ENCODE measurements around the gene PLXNC1. TPM values are rescaled to one million over a fixed set of nuclear protein-coding genes. Genes with fewer than 3 reads are reported as not detected.

The PLXNC1 gene
- total RNA-seq, 2 donors from 2014 or later = 8.5 to 9.2 TPM

DNA sequence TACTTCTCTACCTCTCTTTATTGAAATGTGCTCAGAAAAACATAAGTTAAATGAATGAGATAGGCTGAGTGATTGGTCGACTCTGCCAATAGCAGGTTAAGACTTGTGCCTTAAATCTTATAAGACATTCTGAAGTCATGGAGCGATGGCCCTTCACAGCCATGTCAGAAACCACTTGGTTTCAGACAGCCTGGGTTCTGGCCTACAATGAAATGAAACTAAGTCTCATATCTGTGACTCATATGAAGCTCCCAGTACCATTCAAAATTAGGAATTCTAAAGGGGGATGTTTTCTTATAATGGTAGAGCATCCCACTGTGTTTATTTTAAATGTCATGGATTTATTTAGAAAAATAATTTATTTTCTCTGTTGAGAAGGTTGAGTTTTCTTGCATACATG, 42.6 kb downstream of the PLXNC1 start:
- DNase-seq (ENCODE audit: low spot score) = no peak
- Histone ChIP-seq H3K4me3 (no peak overlapping the region), H3K4me1 (ENCODE audit: control insufficient read depth in 1 of 2, low read depth in 2 of 2) (peaks cover 0 to 7% of the 10 kb centered on the region in 2 donors), H3K9me3 (no peaks in the 10 kb centered on the region), H3K36me3 (no peaks in the 10 kb centered on the region), H3K27ac (no peak overlapping the region), H3K27me3 (replicated peaks; ENCODE audit: insufficient read depth) (no peaks in the 10 kb centered on the region)
- no peak for ATAC-seq (ENCODE audit: insufficient number of reproducible peaks, low FRiP score, low read depth)
- TF ChIP-seq, protein P1, sequence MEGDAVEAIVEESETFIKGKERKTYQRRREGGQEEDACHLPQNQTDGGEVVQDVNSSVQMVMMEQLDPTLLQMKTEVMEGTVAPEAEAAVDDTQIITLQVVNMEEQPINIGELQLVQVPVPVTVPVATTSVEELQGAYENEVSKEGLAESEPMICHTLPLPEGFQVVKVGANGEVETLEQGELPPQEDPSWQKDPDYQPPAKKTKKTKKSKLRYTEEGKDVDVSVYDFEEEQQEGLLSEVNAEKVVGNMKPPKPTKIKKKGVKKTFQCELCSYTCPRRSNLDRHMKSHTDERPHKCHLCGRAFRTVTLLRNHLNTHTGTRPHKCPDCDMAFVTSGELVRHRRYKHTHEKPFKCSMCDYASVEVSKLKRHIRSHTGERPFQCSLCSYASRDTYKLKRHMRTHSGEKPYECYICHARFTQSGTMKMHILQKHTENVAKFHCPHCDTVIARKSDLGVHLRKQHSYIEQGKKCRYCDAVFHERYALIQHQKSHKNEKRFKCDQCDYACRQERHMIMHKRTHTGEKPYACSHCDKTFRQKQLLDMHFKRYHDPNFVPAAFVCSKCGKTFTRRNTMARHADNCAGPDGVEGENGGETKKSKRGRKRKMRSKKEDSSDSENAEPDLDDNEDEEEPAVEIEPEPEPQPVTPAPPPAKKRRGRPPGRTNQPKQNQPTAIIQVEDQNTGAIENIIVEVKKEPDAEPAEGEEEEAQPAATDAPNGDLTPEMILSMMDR (IDR thresholded peaks at IDR 0.05) = no peak

DNA sequence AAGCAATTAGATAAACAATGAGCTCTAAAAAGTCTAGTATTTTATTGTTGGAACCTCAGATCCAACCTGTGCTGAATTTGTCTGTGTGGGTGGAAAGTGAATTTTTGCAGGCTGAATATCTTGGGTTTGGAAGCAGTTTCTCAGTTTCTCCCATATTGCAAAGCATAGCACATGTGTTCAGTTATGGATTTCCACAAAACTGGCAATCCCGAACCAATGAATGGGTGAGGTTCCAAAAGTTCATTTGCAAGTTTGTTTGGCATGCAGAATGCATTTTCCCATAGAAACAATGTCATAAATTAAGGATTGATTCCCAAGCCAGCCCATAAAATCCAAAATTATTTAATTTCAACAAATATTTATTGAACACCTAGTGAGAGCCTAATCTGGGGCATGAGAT, 43.4 kb downstream of the PLXNC1 start:
- DNase-seq (ENCODE audit: low spot score) = no peak
- Histone ChIP-seq H3K27me3 (replicated peaks; ENCODE audit: insufficient read depth) (no peaks in the 10 kb centered on the region), H3K4me1 (ENCODE audit: control insufficient read depth in 1 of 2, low read depth in 2 of 2) (peaks cover 0 to 7% of the 10 kb centered on the region in 2 donors), H3K27ac (no peak overlapping the region), H3K36me3 (no peaks in the 10 kb centered on the region), H3K4me3 (no peak overlapping the region), H3K9me3 (no peaks in the 10 kb centered on the region)
- ATAC-seq (ENCODE audit: insufficient number of reproducible peaks, low FRiP score, low read depth) = no peak
- TF ChIP-seq, protein P1 (IDR thresholded peaks at IDR 0.05) = no peak

DNA sequence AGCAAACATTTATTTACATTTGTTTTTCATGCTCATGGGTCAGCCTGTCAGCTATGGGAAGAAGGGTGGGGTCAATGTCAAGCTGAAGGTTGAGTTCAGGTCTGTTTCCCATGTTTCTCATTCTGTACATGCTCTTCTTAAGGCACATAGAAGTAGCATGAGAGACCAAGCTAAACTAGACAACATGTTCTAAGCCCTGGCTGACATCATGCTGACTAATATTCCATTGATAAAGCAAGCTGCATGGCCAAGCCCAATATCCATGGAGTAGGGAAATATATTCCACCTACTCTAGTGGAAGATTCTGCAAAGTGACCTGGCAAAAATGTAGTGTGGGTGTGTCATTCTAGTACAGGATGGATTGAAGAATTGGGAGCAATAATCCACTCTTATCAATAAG, 44.1 kb downstream of the PLXNC1 start:
- Histone ChIP-seq H3K27me3 (replicated peaks; ENCODE audit: insufficient read depth) (no peaks in the 10 kb centered on the region), H3K27ac (no peak overlapping the region), H3K36me3 (no peaks in the 10 kb centered on the region), H3K4me1 (ENCODE audit: control insufficient read depth in 1 of 2, low read depth in 2 of 2) (peaks cover 0 to 2% of the 10 kb centered on the region in 2 donors), H3K9me3 (no peaks in the 10 kb centered on the region), H3K4me3 (no peak overlapping the region)
- no peak for DNase-seq (ENCODE audit: low spot score)
- TF ChIP-seq, protein P1 (IDR thresholded peaks at IDR 0.05) = no peak
- ATAC-seq (ENCODE audit: insufficient number of reproducible peaks, low FRiP score, low read depth) = no peak

DNA sequence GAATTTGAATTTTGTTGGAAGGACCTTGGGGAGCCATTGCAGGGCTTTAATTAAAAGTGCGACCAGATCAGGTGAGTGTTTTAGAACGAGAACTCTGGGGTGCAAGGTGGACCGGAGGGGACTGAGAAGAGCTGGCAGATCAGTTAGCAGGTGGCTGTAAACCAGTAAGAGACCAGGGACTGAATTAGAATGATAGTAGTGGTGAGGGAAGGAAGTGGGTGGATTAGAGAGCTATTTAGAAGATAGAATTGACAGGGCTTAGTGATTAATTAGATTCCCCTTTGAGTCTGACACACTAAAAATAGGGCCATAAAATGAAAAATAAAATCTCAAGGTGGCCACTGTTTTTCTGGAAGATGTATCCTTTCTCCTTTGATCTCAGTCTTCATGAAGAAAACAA, 44.8 kb downstream of the PLXNC1 start:
- TF ChIP-seq, protein P1 (IDR thresholded peaks at IDR 0.05) = no peak
- ATAC-seq (ENCODE audit: insufficient number of reproducible peaks, low FRiP score, low read depth) = no peak

DNA sequence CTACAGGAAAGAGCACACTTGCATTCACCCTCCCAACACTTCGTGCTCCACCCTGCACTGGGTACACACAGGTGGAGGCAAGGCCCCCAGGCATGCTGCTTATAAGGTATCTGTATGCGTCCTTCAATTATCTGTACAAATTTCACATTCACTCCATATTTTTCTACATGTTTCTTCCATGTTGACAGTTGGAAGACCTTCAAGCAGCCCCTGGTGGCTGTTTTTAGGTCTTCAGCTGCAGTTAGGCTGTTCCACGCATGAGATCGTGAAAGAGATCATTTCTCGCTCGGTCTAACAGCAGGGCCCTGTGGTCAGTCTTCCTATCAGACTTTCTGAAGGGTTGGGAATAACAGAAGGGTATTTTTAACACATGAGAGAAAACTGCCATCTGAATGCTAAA, 47.1 kb downstream of the PLXNC1 start:
- no peaks in the 10 kb centered on the region for H3K27me3 ChIP-seq (replicated peaks; ENCODE audit: insufficient read depth)
- no peaks in the 10 kb centered on the region for H3K9me3 ChIP-seq
- ATAC-seq (ENCODE audit: insufficient number of reproducible peaks, low FRiP score, low read depth) (no peak), DNase-seq (ENCODE audit: low spot score) (no peak)
- H3K4me1 ChIP-seq (ENCODE audit: control insufficient read depth in 1 of 2, low read depth in 2 of 2) = no peaks in the 10 kb centered on the region
- TF ChIP-seq, protein P1 (IDR thresholded peaks at IDR 0.05) = no peak
- no peaks in the 10 kb centered on the region for H3K36me3 ChIP-seq
- H3K4me3 ChIP-seq = no peak overlapping the region
- no peak overlapping the region for H3K27ac ChIP-seq

More for the DNA sequence above, 44.8 kb downstream of the PLXNC1 start:
- Histone ChIP-seq H3K4me3 (no peak overlapping the region), H3K27me3 (replicated peaks; ENCODE audit: insufficient read depth) (no peaks in the 10 kb centered on the region), H3K36me3 (no peaks in the 10 kb centered on the region), H3K4me1 (ENCODE audit: control insufficient read depth in 1 of 2, low read depth in 2 of 2) (no peaks in the 10 kb centered on the region), H3K9me3 (no peaks in the 10 kb centered on the region), H3K27ac (no peak overlapping the region)
- no peak for DNase-seq (ENCODE audit: low spot score)
